MCF 10A (cell line): ENCODE data around the gene GMPPA. TPM values are rescaled to one million over a fixed set of nuclear protein-coding genes. Genes with fewer than 3 reads are reported as not detected.

Source experiments
- Bru-seq: library from RNA; stranded (reverse); fragments of 400-500 nt; gene quantifications from one replicate; lab custom pipeline; 2021; lab: Mats Ljungman, UMichigan
- BruChase-seq, 2 experiments: library from RNA; stranded (reverse); fragments of 400-500 nt; gene quantifications; one replicate each; lab custom pipeline; 2021; lab: Mats Ljungman, UMichigan
- BruUV-seq: library from RNA; stranded (reverse); fragments of 400-500 nt; replicated peaks from 2 replicates; lab custom pipeline; 2021; lab: Mats Ljungman, UMichigan
- CTCF ChIA-PET: fragments of 300-600 bp; sonication (Branson Sonifier 250); formaldehyde crosslinking; extraction: SDS; loops from one replicate; lab custom pipeline; 2021; ENCODE audit warnings: antibody characterized with exemption, inconsistent platforms; lab: Yijun Ruan, JAX
- POLR2A ChIA-PET: fragments of 300-600, 350-650 bp; sonication (Branson Sonifier 250); formaldehyde crosslinking; extraction: SDS; loops from one replicate; lab custom pipeline; 2020; ENCODE audit warnings: antibody characterized with exemption, inconsistent platforms; lab: Yijun Ruan, JAX
- DNase-seq: peaks from one replicate; pipeline ENCODE4 v3.0.0-alpha.2; 2018; ENCODE audit not compliant: unreplicated experiment
- H3K27ac Mint-ChIP-seq: one replicate; pipeline ENCODE4 v1.8.0; 2022; ENCODE audit warnings: mild to moderate bottlenecking, low read depth, mixed read lengths; ENCODE audit not compliant: unreplicated experiment
- H3K27me3 Mint-ChIP-seq: one replicate; pipeline ENCODE4 v1.8.0; 2022; ENCODE audit warnings: mixed read lengths; ENCODE audit not compliant: insufficient read depth, unreplicated experiment
- H3K36me3 Mint-ChIP-seq: one replicate; pipeline ENCODE4 v1.8.0; 2022; ENCODE audit warnings: mild to moderate bottlenecking, moderate library complexity, mixed read lengths; ENCODE audit not compliant: insufficient read depth, unreplicated experiment
- H3K4me1 Mint-ChIP-seq: one replicate; pipeline ENCODE4 v1.8.0; 2022; ENCODE audit warnings: mixed read lengths; ENCODE audit not compliant: insufficient read depth, unreplicated experiment
- H3K4me3 Mint-ChIP-seq: one replicate; pipeline ENCODE4 v1.8.0; 2022; ENCODE audit warnings: mild to moderate bottlenecking, moderate library complexity, mixed read lengths; ENCODE audit not compliant: unreplicated experiment
- H3K9me3 Mint-ChIP-seq: one replicate; pipeline ENCODE4 v1.8.0; 2022; ENCODE audit warnings: mixed read lengths; ENCODE audit not compliant: unreplicated experiment
- intact Hi-C: fragments of 100-400 bp; cut with micrococcal nuclease; formaldehyde crosslinking; loops from 2 replicates; pipeline ENCODE4 v1.14.1; 2022
- long read RNA-seq: library from polyadenylated mRNA; stranded (forward); transcript quantifications from one replicate; pipeline ENCODE4 v2.0.0, GENCODE V29; 2022
- total RNA-seq: library from RNA; stranded (reverse); gene quantifications from 2 replicates; pipeline ENCODE4 v1.2.3, GENCODE V29; 2022
- TF ChIP-seq, protein P1 (sequence below): fragments of 200-600 bp; IDR thresholded peaks from one replicate; pipeline ENCODE4 v1.8.0; 2022; ENCODE audit warnings: antibody characterized with exemption, mild to moderate bottlenecking; ENCODE audit not compliant: unreplicated experiment

GMPPA gene
- 70.7 and 80.2 TPM in 2 replicates for total RNA-seq
- percentile 72 among the genes with signal in this experiment for Bru-seq, nascent RNA
- percentile 85 among the genes with signal in this experiment for BruChase-seq, experiment 1, labeled RNA remaining after a 6-hour chase
- percentile 90 among the genes with signal in this experiment for BruChase-seq, experiment 2, labeled RNA remaining after a 2-hour chase
- long read RNA-seq, transcript GMPPA-204 (13 exons, 1,501 nt), result minor isoform, 20 of 121 reads
- long read RNA-seq, transcript GMPPA-203 (13 exons, 1,823 nt), result minor isoform, 8 of 121 reads
- long read RNA-seq, transcript GMPPA-201 (13 exons, 1,544 nt), result major isoform, 41 of 121 reads
- long read RNA-seq, partial matches to known transcripts, result 9 of 121 reads
- long read RNA-seq, other reads (novel, unspliced or antisense), result 38 of 121 reads

DNA sequence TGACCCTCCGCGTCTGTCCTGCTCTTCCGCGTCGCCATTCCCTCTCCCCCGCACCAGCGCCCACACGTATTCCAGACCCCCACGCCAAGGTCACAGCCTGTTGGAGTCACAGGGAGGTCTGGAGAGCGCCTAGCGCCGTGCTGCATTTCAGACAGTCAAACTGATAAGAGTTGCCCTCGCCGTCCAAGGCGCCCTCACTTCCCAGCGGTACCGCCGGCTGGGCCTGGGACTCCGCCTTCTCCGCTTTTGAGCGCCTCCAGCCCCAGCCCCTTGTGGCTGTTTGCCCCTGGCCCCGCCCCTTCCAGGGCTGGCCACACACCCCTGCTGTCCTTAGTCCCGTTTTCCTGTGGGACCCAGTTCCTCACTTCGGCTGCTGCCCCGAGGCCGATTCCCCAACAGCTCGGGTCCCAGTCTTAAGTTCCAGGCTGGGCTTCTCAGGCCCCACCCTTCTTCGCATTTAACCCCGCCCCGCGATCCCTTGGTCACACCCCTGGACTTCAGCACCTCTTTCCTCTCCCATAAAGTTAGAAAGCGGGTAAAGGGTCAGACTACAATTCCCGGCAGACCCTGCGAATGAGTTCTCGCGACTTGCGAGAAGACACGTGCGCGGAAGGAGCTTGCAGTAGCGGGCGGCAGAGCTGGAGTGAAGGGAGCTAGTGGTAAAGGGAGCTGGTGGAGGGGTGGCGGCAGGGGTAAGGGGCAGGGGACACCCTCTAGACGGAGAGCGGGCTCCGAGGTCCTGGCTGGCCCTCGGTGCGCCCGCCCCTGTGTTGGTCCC is at the start of gene GMPPA:
Gene GMPPA (plus strand): TSS at position 612 of the 778 bp plus-strand sequence. CDS start 1,085 bp downstream, outside the sequence.
- Mint-ChIP-seq H3K4me1 (peaks cover 24% of the 10 kb centered on the region), H3K36me3 (peaks cover 7% of the 10 kb centered on the region), H3K27ac (peak within 1 kb of the TSS; percentile 93), H3K27me3 (no peaks in the 10 kb centered on the region), H3K9me3 (no peaks in the 10 kb centered on the region), H3K4me3 (peak within 1 kb of the TSS; percentile 92)
- peak; percentile 99 for DNase-seq
- TF ChIP-seq, protein P1, sequence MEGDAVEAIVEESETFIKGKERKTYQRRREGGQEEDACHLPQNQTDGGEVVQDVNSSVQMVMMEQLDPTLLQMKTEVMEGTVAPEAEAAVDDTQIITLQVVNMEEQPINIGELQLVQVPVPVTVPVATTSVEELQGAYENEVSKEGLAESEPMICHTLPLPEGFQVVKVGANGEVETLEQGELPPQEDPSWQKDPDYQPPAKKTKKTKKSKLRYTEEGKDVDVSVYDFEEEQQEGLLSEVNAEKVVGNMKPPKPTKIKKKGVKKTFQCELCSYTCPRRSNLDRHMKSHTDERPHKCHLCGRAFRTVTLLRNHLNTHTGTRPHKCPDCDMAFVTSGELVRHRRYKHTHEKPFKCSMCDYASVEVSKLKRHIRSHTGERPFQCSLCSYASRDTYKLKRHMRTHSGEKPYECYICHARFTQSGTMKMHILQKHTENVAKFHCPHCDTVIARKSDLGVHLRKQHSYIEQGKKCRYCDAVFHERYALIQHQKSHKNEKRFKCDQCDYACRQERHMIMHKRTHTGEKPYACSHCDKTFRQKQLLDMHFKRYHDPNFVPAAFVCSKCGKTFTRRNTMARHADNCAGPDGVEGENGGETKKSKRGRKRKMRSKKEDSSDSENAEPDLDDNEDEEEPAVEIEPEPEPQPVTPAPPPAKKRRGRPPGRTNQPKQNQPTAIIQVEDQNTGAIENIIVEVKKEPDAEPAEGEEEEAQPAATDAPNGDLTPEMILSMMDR, result no peak
- intact Hi-C loops, result loop anchor here (1.0 to 2.0 kb wide), 3 partner anchors 32 to 68 kb away; no protein-coding TSS in a partner anchor
- POLR2A ChIA-PET, result interaction anchor here (0.6 to 2.7 kb wide), 28 partner anchors 9 to 506 kb away, joined by 3 to 17 read pairs (median 4); partner anchors contain the start of genes CHPF, CNPPD1, OBSL1 and STK11IP
- BruUV-seq, result no TSS peak
- CTCF ChIA-PET, result interaction anchor here (0.6 to 2.7 kb wide), 10 partner anchors 11 to 546 kb away, joined by 3 to 13 read pairs (median 4); no protein-coding TSS in a partner anchor

DNA sequence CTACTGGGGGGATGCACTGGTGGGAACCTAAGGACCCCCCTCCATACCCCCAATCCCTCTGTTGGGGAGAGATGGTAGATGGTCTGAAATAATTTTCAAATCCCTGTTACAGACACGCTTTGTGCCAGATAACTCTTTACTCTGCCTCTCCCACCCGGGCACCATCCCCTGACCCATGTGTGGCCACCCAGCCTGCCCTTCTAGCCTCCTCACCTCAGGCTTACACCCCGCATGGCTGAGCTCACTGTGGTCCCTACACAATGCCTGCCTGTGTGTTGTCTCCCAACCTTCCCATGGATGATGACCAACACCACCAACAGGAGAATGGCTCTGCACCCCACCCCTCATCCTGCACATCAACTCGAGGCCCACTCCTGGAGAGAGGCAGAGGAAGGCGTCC is 49.1 kb upstream of the GMPPA start:
- Mint-ChIP-seq H3K36me3 (no peaks in the 10 kb centered on the region), H3K27me3 (no peaks in the 10 kb centered on the region), H3K4me1 (peaks cover 34% of the 10 kb centered on the region), H3K9me3 (no peaks in the 10 kb centered on the region), H3K4me3 (no peak overlapping the region), H3K27ac (peak overlapping the region; percentile 74)
- CTCF ChIA-PET, result interaction anchor here (0.7 to 1.2 kb wide), 3 partner anchors 9 to 92 kb away, joined by 3 to 4 read pairs (median 4); no protein-coding TSS in a partner anchor
- intact Hi-C loops, result no loop called here
- no TSS peak for BruUV-seq
- POLR2A ChIA-PET, result interaction anchor here (1.9 kb wide), 1 partner anchor 8 kb away, joined by 5 read pairs; no protein-coding TSS in a partner anchor
- DNase-seq, result no peak
- TF ChIP-seq, protein P1, result no peak

DNA sequence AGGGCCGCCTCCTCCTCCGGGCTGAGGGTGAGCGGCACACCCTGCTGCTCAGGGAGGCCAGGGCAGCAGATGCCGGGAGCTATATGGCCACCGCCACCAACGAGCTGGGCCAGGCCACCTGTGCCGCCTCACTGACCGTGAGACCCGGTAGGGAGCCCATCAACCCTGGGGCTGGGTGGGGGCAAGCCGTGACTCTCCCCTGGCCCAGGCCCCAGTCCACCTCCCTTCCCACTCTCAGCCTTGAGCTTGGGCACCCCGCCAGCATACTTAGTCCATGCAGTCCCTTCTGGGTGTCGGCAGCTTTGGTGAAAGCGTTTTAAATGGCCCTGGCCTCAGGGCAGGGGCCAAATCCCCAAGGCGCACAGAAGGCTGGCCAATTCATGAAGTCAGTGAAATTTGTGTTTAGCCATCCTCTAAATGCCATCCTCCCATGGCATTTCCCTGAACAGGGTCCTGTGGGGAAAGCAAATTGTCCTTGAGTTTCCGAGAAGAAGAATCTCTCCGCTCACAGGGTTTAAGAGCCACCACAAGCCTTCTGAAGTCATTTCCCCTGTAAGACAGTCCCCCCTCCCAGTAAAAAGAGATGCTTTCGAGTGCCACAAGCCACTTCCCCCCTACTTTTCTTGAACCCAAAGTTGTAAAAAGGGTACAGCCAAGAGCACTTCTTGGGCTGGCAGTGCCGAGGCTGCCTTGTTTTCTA is 46.9 kb upstream of the GMPPA start:
- CTCF ChIA-PET, result interaction anchor here (0.6 to 2.4 kb wide), 2 partner anchors 58 to 413 kb away, joined by 4 to 6 read pairs; no protein-coding TSS in a partner anchor
- peak; percentile 56 for DNase-seq

More for the DNA sequence above, 46.9 kb upstream of the GMPPA start:
- Mint-ChIP-seq H3K27ac (peak overlapping the region; percentile 50), H3K4me3 (no peak overlapping the region), H3K9me3 (no peaks in the 10 kb centered on the region), H3K36me3 (no peaks in the 10 kb centered on the region), H3K27me3 (no peaks in the 10 kb centered on the region), H3K4me1 (peaks cover 22% of the 10 kb centered on the region)
- intact Hi-C loops, result loop anchor here (2.0 kb wide), 1 partner anchor 47 kb away; the partner anchor contains the start of gene GMPPA
- TF ChIP-seq, protein P1, result no peak
- BruUV-seq, result no TSS peak
- POLR2A ChIA-PET, result interaction anchor here (1.0 to 2.1 kb wide), 4 partner anchors 10 to 233 kb away, joined by 3 to 13 read pairs (median 5); no protein-coding TSS in a partner anchor
